H1 (cell line): ENCODE data around the gene SLC22A31. TPM values are rescaled to one million over a fixed set of nuclear protein-coding genes. Genes with fewer than 3 reads are reported as not detected.

Experiments
- ASH2L ChIP-seq: fragments of 200-600, 300-600 bp; sonication (generic); IDR thresholded peaks from one replicate; pipeline ENCODE4 v1.7.1; 2017; ENCODE audit warnings: low read length
- FOSL1 ChIP-seq: IDR thresholded peaks from 2 replicates; pipeline ENCODE4 v1.6.1; 2011; ENCODE audit warnings: mild to moderate bottlenecking, low read depth, low read length, moderate library complexity; ENCODE audit not compliant: insufficient read depth
- GABPA ChIP-seq: IDR thresholded peaks from 2 replicates; pipeline ENCODE4 v1.6.1; 2011; ENCODE audit warnings: mild to moderate bottlenecking, low read length, moderate library complexity, borderline replicate concordance; ENCODE audit not compliant: insufficient read depth
- PHF8 ChIP-seq: fragments of 200-600 bp; sonication (generic); conservative IDR thresholded peaks from 2 replicates; pipeline ENCODE4 v1.7.1; 2012; ENCODE audit warnings: low read depth, mild to moderate bottlenecking, inconsistent platforms, low read length, moderate library complexity
- RNF2 ChIP-seq: fragments of 200-900, 300-1000 bp; sonication (generic); IDR thresholded peaks from 2 replicates; pipeline ENCODE4 v1.7.1; 2016; ENCODE audit warnings: borderline replicate concordance, low read depth, mild to moderate bottlenecking, antibody characterized with exemption, low read length; ENCODE audit not compliant: poor library complexity, severe bottlenecking; ENCODE audit errors: missing control alignments
- SP4 ChIP-seq: IDR thresholded peaks from 2 replicates; pipeline ENCODE4 v1.6.1; 2012; ENCODE audit warnings: low read length, inconsistent platforms
- TBP ChIP-seq: IDR thresholded peaks from 2 replicates; pipeline ENCODE4 v1.6.1; 2011; ENCODE audit warnings: low read depth, low read length, improper control_type of control experiment
- polyA plus RNA-seq, 7 experiments: library from polyadenylated mRNA; depleted of rRNA in 3 of 7; stranded (reverse) in 5 of 7; unstranded in 2 of 7; fragments of >200 nt in 5 of 7; fragments of 200-250 nt in 2 of 7; gene quantifications; 1 replicate in 5 of 7; 2 replicates in 1 of 7; 4 replicates in 1 of 7; pipeline versions ENCODE4 v1.2.1 to v1.2.3, GENCODE V29; 2011 to 2013; ENCODE audit warnings: missing spikeins in 2 of 7, mixed read lengths in 2 of 7
- total RNA-seq: library from RNA; stranded (reverse); fragmentation: NEBNext Ultra II Directional; extraction: Animal tissue kit (Norgen Biotek cat#: 25700); gene quantifications from 2 replicates; pipeline ENCODE4 v1.2.1, GENCODE V29; 2021

The SLC22A31 gene
- total and polyA plus RNA-seq, 2 of the 8 experiments (the other 6 are each of a cell fraction or from before 2014, with no cell fraction given) = 7.7 to 10.6 TPM

DNA sequence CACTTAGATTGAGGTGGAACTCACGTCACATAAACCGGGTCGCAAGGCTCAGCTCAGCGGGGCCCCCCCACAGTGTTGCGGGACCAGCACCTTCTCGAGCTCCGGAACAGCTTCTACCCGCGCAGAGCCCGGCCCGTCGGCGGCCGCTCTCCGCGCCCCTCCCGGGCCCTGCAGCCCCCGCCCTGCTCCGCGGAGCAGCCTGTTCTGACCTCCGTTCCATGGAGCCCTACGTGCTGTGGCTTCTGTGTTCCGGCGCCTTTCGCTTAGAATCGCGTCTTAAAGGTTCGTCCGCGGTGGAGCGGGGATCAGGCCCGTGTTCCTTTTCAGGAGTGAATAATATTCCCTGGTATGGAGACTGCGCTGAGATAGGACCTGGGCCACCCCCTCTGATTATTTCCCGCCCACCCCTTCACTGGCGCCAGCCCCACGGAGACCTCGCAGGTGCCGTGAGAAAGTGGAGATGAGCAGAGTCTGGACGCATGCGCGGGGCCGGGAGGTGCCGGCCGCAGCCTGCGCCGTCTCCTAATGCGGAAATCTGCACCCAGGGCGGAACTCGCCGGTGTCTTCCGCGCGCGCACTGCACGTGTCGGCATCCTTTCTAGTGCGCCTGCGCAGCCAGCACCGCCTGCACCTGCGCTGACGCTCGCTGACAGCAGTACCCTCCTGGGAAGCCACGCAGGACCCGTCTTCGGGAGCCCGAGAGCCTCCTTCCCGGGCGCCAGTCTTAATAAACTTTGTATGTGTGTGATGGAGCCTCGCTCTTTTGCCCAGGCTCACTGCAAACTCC, 48.1 kb upstream of the SLC22A31 start (continued):
- no peak for TF ChIP-seq ASH2L
- no peak for TF ChIP-seq RNF2
- TF ChIP-seq FOSL1 = no peak
- TF ChIP-seq GABPA = no peak
- no peak for TF ChIP-seq SP4
- TF ChIP-seq PHF8 = no peak
- no peak for TF ChIP-seq TBP
